HPDE6-E6E7 (cell line): ENCODE results near the gene LRRN2.

Experiments used
- DNase-seq: peaks from one replicate; pipeline ENCODE4 v3.0.0; 2011; ENCODE audit warnings: missing footprints; ENCODE audit errors: extremely low spot score

The LRRN2 gene

DNA sequence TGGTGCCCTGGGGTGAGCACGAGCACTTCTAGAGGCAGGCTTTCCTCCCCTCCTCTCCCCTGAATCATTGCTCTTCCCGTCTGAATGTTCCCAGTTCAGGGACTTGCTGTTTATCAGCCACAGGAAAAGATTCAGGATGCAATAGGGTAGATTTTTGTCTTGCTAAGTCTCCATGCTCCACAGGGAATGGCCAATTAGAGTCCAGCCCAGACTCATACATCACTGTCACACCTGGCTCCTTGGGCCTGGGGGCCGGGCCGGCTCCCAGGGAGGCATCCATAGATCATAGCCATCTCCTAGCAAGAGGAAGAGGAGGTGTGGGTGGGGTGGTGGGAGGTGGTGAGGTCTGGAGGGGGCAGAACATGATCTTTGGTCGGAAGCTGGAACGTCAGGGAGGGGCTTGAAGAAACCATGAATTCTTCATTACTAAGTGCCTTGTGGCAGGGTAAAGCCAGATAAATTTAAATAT, 83.4 kb downstream of the LRRN2 start:
- no peak for DNase-seq

DNA sequence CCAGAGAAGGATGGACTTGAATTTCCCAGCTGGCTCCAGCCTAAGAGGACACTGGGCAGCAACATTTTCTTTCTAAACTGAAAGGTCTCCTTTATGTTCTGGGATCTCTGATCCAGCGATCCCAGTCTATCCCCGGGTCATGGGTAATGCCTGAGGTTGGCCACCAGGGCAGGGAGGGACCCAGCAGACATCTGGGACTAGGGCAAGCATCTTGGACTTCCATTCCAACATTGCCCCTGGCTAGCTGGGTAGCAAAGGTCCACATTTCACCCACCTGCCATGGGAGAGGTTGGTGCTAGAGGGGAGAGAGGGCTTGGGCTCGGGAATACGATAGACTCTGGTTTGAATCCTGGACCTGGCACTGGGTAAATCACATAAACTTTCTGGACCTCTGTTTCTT, 84.6 kb downstream of the LRRN2 start:
- no peak for DNase-seq

DNA sequence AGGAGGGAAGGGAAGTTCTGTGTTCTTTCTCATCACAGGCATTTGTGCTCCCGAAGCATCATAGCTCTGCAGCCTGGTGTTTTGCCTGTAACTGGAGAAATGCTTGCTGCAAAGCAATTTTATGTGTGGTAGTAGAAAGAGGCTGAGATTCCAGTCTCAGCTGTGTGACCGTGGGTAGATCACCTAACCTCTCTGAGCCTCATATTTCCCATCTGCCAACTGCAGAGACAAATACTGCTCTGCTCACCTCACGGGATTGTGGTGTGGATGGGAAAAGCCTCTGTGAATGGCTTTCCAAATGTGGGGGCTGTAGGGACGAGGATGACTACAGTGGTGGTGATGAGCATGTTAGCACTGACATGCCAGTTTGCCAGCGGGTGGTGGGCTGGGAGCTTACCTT, 85.3 kb downstream of the LRRN2 start:
- DNase-seq = no peak

DNA sequence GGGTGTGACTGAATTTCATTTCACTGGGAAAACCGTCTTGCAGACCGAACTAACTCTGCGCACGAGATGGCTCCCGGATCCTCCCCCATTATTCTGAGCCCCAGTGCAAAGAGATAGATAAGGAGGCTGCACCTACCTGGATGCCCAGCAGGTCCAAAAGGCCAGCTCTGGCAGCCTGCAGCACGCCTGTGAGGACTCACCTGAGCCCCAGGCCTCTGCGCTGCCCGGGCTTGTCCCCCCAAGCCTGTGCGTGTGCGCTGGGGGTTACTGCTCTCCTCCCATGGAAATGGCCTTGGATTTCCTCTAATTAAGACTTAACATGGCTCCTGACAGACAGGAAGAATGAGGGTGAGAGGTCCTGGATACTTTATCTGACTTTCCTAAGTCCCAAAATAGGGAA, 85.9 kb downstream of the LRRN2 start:
- no peak for DNase-seq

DNA sequence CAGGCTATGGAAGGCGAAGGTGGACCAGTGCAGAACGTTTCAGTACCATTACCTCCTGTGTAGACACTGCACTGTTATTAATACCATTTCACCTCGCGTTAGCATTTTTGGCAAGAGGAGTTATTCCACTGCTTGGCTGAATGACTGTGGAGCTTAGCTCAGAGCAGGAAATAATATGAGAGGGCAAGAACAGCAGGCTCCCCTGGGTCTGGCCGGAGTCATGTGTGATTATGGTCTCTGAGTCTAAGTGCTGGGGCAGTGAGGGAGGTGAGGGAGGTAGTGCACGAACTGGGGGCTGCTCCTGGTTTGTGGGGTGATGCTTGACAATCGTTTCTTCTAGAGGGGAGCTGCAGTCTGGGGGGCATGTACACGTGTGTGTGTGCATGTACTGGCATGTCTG, 86.4 kb downstream of the LRRN2 start:
- DNase-seq = no peak

DNA sequence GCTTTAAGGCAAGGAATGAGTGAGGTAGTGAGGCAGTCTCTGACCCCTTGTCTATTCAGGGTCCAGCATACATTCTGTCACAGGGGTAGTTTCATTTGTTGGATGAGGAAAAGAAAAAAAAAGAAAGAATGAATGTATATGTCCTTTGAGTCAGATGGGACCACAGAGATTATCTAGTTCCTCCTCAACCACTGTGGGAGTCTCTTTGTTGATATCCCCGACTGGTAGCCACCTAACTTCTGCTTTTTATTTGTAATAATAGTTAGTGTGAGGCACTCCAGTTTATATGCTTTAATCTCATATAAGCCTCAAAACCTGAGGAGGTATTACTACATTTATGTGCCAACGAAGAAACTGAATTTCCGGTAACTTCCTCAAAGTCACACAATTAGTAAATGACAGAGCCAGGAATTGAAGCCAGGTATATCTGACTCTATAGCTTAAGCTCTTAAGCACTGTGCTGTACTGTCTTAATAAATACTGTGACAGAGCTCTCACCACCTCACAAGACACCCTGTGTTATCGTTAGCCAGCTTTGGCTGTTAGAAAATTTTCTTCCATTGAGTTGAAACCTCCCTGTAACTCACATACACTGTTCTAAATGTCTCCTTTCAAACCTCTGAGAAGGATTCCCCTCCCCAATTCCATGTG, 87.1 kb downstream of the LRRN2 start:
- DNase-seq = no peak

DNA sequence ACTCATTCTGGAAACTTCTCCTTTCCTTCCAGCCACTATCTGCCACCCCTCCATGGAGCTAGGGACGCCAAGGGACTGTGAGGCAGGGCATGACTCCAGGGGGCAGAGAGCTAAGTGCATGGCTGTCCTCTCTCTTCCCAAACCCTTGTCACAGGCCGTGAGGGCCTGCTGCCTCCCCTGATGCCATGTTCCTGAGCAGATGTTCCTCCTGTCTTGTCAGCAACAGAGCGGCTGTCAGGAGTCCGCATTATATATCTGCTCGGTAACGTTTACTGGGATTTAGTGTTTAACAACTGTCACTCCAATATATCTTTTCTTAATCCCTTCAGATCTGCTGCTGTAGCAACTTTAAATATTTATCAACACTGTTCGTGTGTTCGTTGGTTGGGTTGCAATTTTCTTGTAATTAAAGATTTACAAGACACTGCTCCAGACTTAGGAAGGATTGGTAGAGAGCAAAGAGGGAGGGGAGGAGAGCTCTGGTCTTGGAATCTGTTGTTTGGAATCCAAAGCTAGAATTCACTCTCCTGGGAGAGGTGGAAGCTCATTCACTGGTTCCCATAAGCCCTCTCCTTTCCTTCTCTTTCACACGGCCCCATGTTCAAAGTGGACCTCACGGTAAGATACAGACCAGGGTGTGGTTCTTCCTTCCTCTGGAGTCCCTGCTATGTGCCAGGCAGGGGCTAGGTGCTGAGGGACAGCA, 93.1 kb downstream of the LRRN2 start:
- DNase-seq = no peak

DNA sequence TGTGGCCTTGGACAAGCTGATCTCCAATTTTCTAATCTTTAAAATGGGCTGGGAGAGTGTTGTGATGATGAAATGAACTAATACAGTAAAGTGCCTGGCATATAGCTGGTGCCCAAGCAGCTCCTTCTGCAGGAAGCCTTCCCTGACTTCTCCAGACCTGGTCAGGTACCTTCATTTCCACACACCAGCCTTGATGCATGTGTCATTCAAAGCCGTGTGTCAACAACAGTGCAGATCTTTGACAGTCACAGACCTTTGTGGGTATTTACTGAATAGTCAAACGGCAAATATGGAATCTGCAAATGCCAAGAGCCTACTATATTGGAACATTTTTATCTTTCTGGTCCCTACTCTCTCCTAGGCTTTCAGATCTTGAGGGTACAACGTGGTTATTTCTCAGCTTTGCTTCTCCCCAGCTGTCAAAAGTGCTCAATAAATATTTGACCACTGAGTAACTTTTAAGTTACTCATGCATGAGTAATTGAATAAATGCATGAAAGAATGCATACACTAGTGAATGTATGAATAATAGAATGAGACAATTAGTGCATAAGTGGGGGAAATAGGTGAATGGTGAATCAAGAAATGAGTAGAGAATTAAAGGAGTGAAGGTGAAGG, 94.0 kb downstream of the LRRN2 start:
- DNase-seq = peak; percentile 49

DNA sequence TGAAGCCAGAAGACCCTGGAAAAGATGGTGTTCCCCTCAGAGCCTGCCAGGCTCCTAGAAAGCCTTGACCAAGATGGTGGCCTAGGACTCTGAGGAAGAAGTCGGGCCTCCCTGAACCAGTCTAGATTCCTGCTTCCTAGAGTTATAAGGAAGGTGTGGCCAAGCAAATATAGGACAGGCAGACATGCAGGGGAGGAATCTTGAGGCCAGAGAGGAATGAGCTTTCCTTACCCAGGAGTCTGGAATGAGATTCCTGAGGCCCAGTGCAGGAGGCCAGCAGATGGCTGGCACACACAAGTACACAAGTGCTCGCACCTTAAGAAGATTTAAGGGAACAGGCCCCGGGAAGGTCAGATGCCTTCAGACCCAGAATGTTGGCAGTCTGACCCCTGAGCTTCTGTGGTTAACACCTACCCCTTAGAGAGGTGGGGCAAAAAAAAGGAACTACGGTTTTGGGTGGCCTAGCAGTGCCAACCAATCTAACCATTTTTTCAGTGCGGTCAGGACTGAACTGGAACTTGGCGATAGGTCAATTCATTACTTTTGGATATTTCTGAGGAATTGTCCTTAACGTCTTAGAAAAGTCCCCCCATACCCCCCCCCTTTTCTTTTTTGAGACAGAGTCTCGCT, 96.0 kb downstream of the LRRN2 start:
- no peak for DNase-seq

DNA sequence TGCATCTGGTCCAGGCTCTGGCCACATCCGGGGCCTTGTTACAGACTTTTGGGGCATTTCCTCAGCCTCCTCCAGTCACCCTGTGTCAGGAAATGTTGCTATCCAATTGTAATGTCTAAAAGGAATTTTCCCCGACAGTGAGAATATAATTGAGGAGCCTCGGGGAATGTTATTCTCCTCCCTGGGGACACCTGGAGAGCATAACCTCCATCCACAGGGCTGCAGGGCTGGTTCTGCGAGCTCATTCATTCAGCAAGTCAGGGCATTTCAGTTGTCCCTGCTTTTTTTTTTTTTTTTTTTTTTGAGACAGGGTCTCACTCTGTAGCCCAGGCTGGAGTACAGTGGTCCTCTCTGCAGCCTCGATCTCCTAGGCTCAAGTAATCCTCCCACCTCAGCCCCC, 96.7 kb downstream of the LRRN2 start:
- no peak for DNase-seq

DNA sequence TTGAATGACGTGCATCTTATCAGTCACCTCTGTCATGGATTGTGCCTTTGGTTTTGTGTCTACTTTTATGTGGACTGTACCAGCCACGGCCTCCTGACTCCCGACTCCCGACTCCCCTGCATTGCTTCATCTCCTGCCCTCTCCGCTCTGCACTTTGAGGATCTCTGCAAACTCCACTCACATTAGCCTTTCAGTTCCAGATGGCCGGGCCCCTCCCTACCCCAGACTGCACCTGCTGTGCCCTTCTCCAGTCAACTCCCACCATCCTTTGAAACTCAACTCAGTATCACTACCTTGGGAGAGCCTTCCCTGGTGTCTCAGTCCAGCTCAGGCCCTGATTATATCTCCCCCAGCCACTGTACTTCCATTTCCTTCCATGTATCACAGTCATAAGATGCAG, 97.9 kb downstream of the LRRN2 start:
- no peak for DNase-seq

DNA sequence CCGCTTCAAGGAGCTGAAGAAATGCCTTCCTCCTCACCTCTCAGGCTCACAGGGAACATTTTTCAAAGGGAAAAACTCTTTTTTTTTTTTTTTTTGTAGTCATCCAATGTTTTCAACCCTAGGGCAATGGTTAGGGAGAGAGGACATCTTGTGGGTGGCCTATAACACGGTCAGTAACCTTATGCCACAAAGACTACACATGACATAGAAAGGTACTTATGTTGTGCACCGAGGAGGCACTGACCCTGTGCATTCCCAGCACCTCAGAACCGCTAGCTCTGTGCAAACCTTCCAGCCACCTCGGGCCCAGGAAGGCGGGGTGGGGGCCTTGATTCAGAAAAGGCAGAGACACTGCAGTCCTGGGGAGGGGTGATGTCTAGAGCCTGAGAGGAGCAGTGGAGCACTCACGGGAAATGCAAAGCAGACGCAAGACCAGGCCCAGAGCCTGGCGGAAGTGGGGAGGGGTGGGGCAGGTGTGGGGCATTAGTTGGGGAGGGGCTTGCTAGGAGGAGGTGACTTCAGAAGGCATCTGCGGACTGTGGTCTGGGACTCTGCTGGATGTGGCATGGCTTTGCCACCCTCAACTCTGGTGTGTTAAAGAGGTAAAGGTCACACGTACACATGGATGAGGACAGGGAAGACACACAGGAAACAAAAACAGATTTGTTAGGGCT, 100.7 kb downstream of the LRRN2 start:
- DNase-seq = no peak

DNA sequence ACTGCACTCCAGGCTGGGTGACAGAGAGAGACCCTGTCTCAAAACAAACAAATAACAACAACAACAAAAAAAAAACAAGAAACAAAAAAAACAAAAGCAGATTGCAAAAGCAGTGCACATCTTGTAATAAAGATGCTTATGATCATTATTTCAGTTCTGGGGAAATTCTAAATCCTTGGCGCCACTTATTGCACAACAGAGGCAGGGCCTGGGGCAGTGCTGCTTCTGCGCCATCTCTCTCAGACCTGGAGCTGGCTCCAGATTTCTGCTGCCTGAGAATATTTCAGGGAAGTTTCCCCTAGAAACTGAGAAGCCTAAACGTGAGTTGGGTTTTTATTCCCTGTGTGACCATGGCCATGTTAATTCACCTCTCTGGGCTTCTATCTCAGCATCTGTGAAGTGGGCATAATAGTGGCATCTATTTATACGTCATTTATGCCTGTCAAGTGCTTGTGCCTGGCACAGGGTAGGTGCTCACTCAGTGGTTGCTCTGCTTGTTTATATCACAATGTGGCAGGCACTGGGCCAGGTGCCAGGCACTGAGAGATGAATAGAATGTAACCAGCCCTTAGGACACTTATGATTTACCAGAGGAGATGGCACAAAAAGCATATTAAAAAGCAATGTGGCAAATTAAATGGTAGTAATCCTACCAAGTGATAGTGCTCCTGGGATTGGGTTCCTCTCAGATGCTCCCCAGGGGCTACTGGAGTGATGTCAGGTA, 101.5 kb downstream of the LRRN2 start:
- DNase-seq = no peak

DNA sequence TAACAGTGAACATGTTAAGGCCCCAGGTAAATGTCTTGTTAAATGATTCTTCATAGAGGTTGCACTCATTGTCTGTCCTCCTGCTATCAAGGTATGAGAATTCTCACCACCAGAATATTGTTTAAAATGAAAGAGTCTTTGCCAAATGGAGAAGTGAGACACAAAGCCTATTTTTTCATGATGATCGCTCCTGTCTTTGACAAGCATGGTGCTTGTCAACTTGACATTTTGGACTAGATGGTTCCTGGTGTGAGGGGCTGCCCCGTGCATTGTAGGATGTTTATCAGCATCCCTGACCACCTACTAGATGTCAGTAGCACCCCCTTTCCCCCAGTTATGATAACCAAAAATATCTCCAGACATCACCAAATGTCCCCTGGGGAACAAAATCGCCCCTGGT, 103.8 kb downstream of the LRRN2 start:
- DNase-seq = no peak

DNA sequence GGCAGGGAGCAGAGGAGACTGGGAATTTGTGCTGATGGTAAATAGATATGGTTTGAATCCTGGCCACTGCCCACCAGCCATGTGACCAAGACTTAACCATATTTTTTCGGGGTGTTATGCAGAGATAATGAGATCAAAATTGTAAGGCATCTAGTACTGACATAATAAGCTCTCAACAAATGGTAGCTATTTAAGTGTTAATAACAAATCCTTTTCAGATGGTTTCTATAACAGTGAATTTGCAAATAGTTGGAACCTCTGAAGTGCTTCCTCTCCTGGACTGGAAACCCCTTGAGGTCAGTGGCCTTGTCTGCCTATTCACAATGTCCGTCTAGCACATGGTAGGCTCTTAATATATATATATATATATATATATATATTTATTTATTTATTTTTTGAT, 104.7 kb downstream of the LRRN2 start:
- no peak for DNase-seq

DNA sequence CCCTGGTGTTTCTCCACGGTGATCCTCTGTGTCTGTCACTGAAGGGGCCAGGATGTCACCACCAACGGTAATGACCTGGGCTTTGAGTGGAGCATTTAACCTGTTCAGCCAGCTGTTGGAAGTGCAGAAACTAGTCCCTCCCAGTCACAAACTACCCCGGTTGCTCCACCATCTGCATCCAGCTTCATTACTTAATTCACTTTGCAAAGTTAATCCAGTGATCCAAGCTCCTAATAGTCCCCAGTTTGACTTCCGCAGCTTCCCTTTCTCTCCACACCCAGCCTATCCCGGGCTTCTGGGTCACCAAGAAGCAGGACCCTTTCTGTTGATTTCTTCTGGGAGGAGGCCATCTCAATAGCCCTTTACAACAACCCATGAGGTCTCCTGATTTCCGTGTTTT, 105.9 kb downstream of the LRRN2 start:
- no peak for DNase-seq

DNA sequence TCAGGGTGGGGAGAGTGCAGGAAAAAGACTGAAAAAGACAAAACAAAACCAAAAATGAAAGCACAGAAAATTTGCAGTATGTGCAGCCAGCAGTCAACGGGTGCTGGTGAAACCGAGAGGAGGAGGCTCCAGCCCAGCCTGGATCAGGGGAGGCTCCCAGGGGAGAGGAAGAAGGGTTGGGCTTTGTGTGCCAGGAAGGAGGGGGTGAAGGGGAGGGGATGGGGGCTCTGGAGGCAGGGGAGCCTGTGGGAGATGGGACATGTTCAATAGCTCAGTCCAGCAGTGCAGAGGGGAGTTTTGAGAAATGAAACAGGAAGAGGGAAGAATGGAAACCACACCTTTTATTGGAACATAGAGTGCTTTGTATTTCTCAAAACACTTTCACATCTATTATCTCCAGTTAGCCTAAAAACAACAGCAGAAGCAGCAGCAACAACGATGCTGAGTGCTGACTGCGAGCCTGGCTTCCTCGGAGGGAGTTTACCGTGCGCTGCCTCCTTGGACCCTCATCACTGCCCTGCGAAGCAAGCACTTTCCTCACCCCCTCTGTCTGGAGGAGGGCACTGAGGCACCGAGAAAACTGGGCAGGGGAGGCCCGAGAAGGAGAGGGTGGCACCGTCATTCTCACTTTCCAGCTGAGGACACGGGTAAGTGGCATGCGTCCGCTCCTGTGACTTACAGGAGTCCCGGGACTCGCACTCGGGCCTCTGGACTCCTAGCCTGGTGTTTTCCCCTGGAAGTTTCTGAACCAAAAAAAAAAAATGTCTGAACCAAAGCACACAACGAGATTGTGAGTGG, 106.5 kb downstream of the LRRN2 start:
- DNase-seq = no peak

DNA sequence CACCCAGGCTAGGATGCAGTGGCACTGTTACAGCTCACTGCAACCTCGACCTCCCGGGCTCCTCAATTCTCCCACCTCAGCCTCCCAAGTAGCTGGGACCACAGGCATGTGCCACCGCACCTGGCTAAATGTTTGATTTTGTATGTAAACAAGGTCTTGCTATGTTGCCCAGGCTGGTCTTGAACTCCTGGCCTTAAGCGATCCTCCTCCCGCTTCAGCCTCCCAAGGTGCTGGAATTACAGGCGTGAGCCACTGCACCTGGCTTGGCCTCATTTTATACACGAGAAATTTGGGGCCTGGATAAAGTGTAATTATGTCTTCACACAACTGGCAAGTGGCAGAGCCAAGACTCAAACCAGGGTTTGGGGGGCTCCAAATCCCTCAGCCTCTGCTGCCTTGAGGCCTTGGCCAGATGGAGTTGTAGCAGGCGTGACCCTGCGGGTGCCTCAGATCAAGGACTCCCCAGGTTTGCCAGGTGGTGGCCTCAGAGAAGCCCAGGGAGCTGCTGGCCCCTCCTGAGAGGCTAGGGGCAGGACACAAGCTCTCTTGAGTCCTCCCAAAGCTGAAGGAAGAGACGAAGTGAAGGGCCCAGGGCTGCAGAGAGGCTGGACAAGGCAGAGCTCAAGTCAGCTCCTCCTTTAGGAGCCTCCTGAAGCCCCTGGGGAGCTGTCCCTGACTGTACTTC, 107.6 kb downstream of the LRRN2 start:
- DNase-seq = no peak

DNA sequence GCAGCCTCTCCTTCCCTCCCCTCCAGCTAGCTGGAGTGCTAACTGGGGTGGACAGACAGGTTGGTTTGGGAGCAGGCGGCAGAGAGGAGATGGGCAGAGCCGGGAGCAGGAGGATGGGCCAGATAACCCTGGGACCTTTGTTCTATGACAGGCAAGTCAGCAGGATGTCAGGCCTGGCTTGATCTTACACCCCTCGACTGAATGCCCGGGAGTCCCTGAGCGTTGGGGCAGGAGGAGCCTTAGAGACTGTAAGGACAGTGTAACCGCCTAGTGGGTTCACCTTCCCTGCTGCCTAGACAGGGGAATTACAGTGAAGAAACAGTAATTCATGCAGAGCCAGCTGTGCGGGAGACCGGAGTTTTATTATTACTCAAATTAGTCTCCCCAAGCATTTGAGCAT, 109.1 kb downstream of the LRRN2 start:
- no peak for DNase-seq
